ENCODE results near the gene ATXN1. TPM values are rescaled to one million over a fixed set of nuclear protein-coding genes. Genes with fewer than 3 reads are reported as not detected.

Gene ATXN1
- total RNA-seq, 2 experiments from 2014 or later: 83.1 to 89.4 TPM

- Mint-ChIP-seq H3K4me1 (no peaks in the 10 kb centered on the region), H3K27ac (no peak overlapping the region), H3K4me3 (no peak overlapping the region), H3K36me3 (ENCODE audit: low read depth) (peaks cover 14% of the 10 kb centered on the region), H3K27me3 (no peaks in the 10 kb centered on the region), H3K9me3 (no peaks in the 10 kb centered on the region)
- POLR2A ChIA-PET: interaction anchor here (0.8 kb wide), 1 partner anchor 267 kb away, joined by 3 read pairs; no protein-coding TSS in a partner anchor
- DNase-seq: no peak
- CTCF ChIA-PET: interaction anchor here (0.6 kb wide), 1 partner anchor 14 kb away, joined by 3 read pairs; no protein-coding TSS in a partner anchor
Measured at GRCh38 chr6:16371401-16371800, 389.9 kb downstream of the ATXN1 start.

- H3K36me3 Mint-ChIP-seq (ENCODE audit: low read depth): peaks cover 14% of the 10 kb centered on the region
- no peak for DNase-seq
- ChIA-PET CTCF (interaction anchor here (0.6 to 1.0 kb wide), 4 partner anchors 14 to 595 kb away, joined by 3 read pairs; partner anchors contain the start of gene ATXN1), POLR2A (interaction anchor here (0.6 to 0.8 kb wide), 2 partner anchors 268 to 1703 kb away, joined by 3 read pairs; no protein-coding TSS in a partner anchor)
- H3K27me3 Mint-ChIP-seq: no peaks in the 10 kb centered on the region
- H3K4me3 Mint-ChIP-seq: no peak overlapping the region
- no peak overlapping the region for H3K27ac Mint-ChIP-seq
- H3K4me1 Mint-ChIP-seq: no peaks in the 10 kb centered on the region
- H3K9me3 Mint-ChIP-seq: no peaks in the 10 kb centered on the region
Measured at GRCh38 chr6:16370943-16371342, 390.3 kb downstream of the ATXN1 start.

GRCh38 chr6:16369989-16370388, 391.3 kb downstream of the ATXN1 start:
- Mint-ChIP-seq H3K27ac (no peak overlapping the region), H3K9me3 (no peaks in the 10 kb centered on the region), H3K27me3 (no peaks in the 10 kb centered on the region), H3K4me3 (no peak overlapping the region), H3K4me1 (no peaks in the 10 kb centered on the region), H3K36me3 (ENCODE audit: low read depth) (peaks cover 13% of the 10 kb centered on the region)
- ChIA-PET POLR2A (no interaction called here), CTCF (interaction anchor here (0.8 to 1.0 kb wide), 2 partner anchors 38 to 392 kb away, joined by 3 read pairs; partner anchors contain the start of gene ATXN1)
- DNase-seq: no peak

GRCh38 chr6:16369140-16369745, 392.0 kb downstream of the ATXN1 start:
- H3K4me1 Mint-ChIP-seq: no peaks in the 10 kb centered on the region
- no peaks in the 10 kb centered on the region for H3K27me3 Mint-ChIP-seq
- H3K27ac Mint-ChIP-seq: no peak overlapping the region
- H3K36me3 Mint-ChIP-seq (ENCODE audit: low read depth): peaks cover 11% of the 10 kb centered on the region
- H3K9me3 Mint-ChIP-seq: no peaks in the 10 kb centered on the region
- DNase-seq: no peak
- CTCF ChIA-PET: no interaction called here
- no peak overlapping the region for H3K4me3 Mint-ChIP-seq
- POLR2A ChIA-PET: no interaction called here

- Mint-ChIP-seq H3K4me3 (no peak overlapping the region), H3K27ac (no peak overlapping the region), H3K36me3 (ENCODE audit: low read depth) (peaks cover 11% of the 10 kb centered on the region), H3K27me3 (no peaks in the 10 kb centered on the region), H3K4me1 (no peaks in the 10 kb centered on the region), H3K9me3 (no peaks in the 10 kb centered on the region)
- DNase-seq: no peak
- ChIA-PET POLR2A (no interaction called here), CTCF (no interaction called here)
Measured at GRCh38 chr6:16367571-16367970, 393.7 kb downstream of the ATXN1 start.

GRCh38 chr6:16363749-16364148, 397.5 kb downstream of the ATXN1 start:
- POLR2A ChIA-PET: no interaction called here
- Mint-ChIP-seq H3K4me3 (no peak overlapping the region), H3K4me1 (no peaks in the 10 kb centered on the region), H3K36me3 (ENCODE audit: low read depth) (peaks cover under 1% of the 10 kb centered on the region), H3K27me3 (no peaks in the 10 kb centered on the region), H3K9me3 (no peaks in the 10 kb centered on the region), H3K27ac (no peak overlapping the region)
- CTCF ChIA-PET: interaction anchor here (0.6 kb wide), 1 partner anchor 236 kb away, joined by 3 read pairs; no protein-coding TSS in a partner anchor
- DNase-seq: no peak

- Mint-ChIP-seq H3K27ac (no peak overlapping the region), H3K4me3 (no peak overlapping the region), H3K4me1 (no peaks in the 10 kb centered on the region), H3K27me3 (no peaks in the 10 kb centered on the region), H3K9me3 (no peaks in the 10 kb centered on the region), H3K36me3 (ENCODE audit: low read depth) (no peaks in the 10 kb centered on the region)
- POLR2A ChIA-PET: no interaction called here
- no peak for DNase-seq
- CTCF ChIA-PET: interaction anchor here (0.6 kb wide), 1 partner anchor 1612 kb away, joined by 3 read pairs; no protein-coding TSS in a partner anchor
Measured at GRCh38 chr6:16362819-16363589, 398.3 kb downstream of the ATXN1 start.

GRCh38 chr6:16362296-16362695, 399.0 kb downstream of the ATXN1 start:
- no peaks in the 10 kb centered on the region for H3K36me3 Mint-ChIP-seq (ENCODE audit: low read depth)
- H3K4me1 Mint-ChIP-seq: no peaks in the 10 kb centered on the region
- H3K9me3 Mint-ChIP-seq: no peaks in the 10 kb centered on the region
- POLR2A ChIA-PET: no interaction called here
- no peak overlapping the region for H3K27ac Mint-ChIP-seq
- no peak overlapping the region for H3K4me3 Mint-ChIP-seq
- DNase-seq: no peak
- H3K27me3 Mint-ChIP-seq: no peaks in the 10 kb centered on the region
- CTCF ChIA-PET: interaction anchor here (0.6 kb wide), 1 partner anchor 1611 kb away, joined by 3 read pairs; no protein-coding TSS in a partner anchor

GRCh38 chr6:16361861-16362260, 399.4 kb downstream of the ATXN1 start:
- no peaks in the 10 kb centered on the region for H3K36me3 Mint-ChIP-seq (ENCODE audit: low read depth)
- no peaks in the 10 kb centered on the region for H3K4me1 Mint-ChIP-seq
- no peak for DNase-seq
- H3K4me3 Mint-ChIP-seq: no peak overlapping the region
- ChIA-PET POLR2A (no interaction called here), CTCF (no interaction called here)
- no peaks in the 10 kb centered on the region for H3K9me3 Mint-ChIP-seq
- no peak overlapping the region for H3K27ac Mint-ChIP-seq
- no peaks in the 10 kb centered on the region for H3K27me3 Mint-ChIP-seq

GRCh38 chr6:16361121-16361520, 400.1 kb downstream of the ATXN1 start:
- no peak overlapping the region for H3K4me3 Mint-ChIP-seq
- no peak for DNase-seq
- CTCF ChIA-PET: interaction anchor here (1.4 kb wide), 1 partner anchor 42 kb away, joined by 3 read pairs; no protein-coding TSS in a partner anchor
- POLR2A ChIA-PET: no interaction called here
- no peaks in the 10 kb centered on the region for H3K9me3 Mint-ChIP-seq
- H3K27me3 Mint-ChIP-seq: no peaks in the 10 kb centered on the region
- H3K27ac Mint-ChIP-seq: no peak overlapping the region
- H3K4me1 Mint-ChIP-seq: peaks cover 3% of the 10 kb centered on the region
- no peaks in the 10 kb centered on the region for H3K36me3 Mint-ChIP-seq (ENCODE audit: low read depth)

- CTCF ChIA-PET: interaction anchor here (1.4 kb wide), 1 partner anchor 42 kb away, joined by 3 read pairs; no protein-coding TSS in a partner anchor
- no peaks in the 10 kb centered on the region for H3K36me3 Mint-ChIP-seq (ENCODE audit: low read depth)
- no peak for DNase-seq
Measured at GRCh38 chr6:16360365-16360764, 400.9 kb downstream of the ATXN1 start.

GRCh38 chr6:16359563-16359962, 401.7 kb downstream of the ATXN1 start:
- Mint-ChIP-seq H3K4me3 (no peak overlapping the region), H3K9me3 (no peaks in the 10 kb centered on the region), H3K36me3 (ENCODE audit: low read depth) (no peaks in the 10 kb centered on the region), H3K4me1 (peaks cover 8% of the 10 kb centered on the region), H3K27ac (no peak overlapping the region), H3K27me3 (no peaks in the 10 kb centered on the region)
- POLR2A ChIA-PET: no interaction called here
- CTCF ChIA-PET: no interaction called here
- DNase-seq: no peak

More at GRCh38 chr6:16360365-16360764, 400.9 kb downstream of the ATXN1 start:
- no peak overlapping the region for H3K27ac Mint-ChIP-seq
- H3K27me3 Mint-ChIP-seq: no peaks in the 10 kb centered on the region
- POLR2A ChIA-PET: no interaction called here
- no peaks in the 10 kb centered on the region for H3K9me3 Mint-ChIP-seq
- peaks cover 8% of the 10 kb centered on the region for H3K4me1 Mint-ChIP-seq
- no peak overlapping the region for H3K4me3 Mint-ChIP-seq

GRCh38 chr6:16358531-16359138, 402.6 kb downstream of the ATXN1 start:
- POLR2A ChIA-PET: no interaction called here
- H3K4me3 Mint-ChIP-seq: no peak overlapping the region

More at GRCh38 chr6:16358531-16359138, 402.6 kb downstream of the ATXN1 start:
- DNase-seq: no peak
- Mint-ChIP-seq H3K4me1 (peaks cover 8% of the 10 kb centered on the region), H3K9me3 (no peaks in the 10 kb centered on the region), H3K36me3 (ENCODE audit: low read depth) (no peaks in the 10 kb centered on the region), H3K27ac (no peak overlapping the region), H3K27me3 (no peaks in the 10 kb centered on the region)
- CTCF ChIA-PET: no interaction called here
